Retinal pigment epithelial cell (primary cell): ENCODE results near the gene SRBD1.

Experiments used
- DNase-seq: peaks from one replicate; pipeline ENCODE4 v3.0.0-alpha.2; 2010; ENCODE audit warnings: low read depth
- H3K4me3 ChIP-seq: 2 replicates; pipeline ENCODE4 v1.5.1; 2011; ENCODE audit warnings: mild to moderate bottlenecking, low read length, control low read depth, moderate library complexity
- CTCF ChIP-seq: conservative IDR thresholded peaks from 2 replicates; pipeline ENCODE4 v1.5.1; 2011; ENCODE audit warnings: low read depth, low read length, control low read depth, inconsistent platforms

SRBD1 gene

GRCh38 chr2:45459860-45460259 lies 151.2 kb downstream of the SRBD1 start:
- no peak for TF ChIP-seq CTCF
- DNase-seq = no peak
- no peak overlapping the region for H3K4me3 ChIP-seq

- peak; percentile 20 for DNase-seq
- no peak overlapping the region for H3K4me3 ChIP-seq
- TF ChIP-seq CTCF = no peak
These were observed 152.0 kb downstream of the SRBD1 start for GRCh38 chr2:45458909-45459563.

GRCh38 chr2:45457211-45457945 lies 153.7 kb downstream of the SRBD1 start:
- H3K4me3 ChIP-seq = no peak overlapping the region
- no peak for TF ChIP-seq CTCF
- no peak for DNase-seq

GRCh38 chr2:45452866-45453265 lies 158.2 kb downstream of the SRBD1 start:
- H3K4me3 ChIP-seq = no peak overlapping the region
- no peak for DNase-seq
- no peak for TF ChIP-seq CTCF

- no peak overlapping the region for H3K4me3 ChIP-seq
- TF ChIP-seq CTCF = no peak
- DNase-seq = no peak
These were observed 160.4 kb downstream of the SRBD1 start for GRCh38 chr2:45450634-45451033.

- no peak for DNase-seq
- H3K4me3 ChIP-seq = no peak overlapping the region
- TF ChIP-seq CTCF = no peak
These were observed 162.8 kb downstream of the SRBD1 start for GRCh38 chr2:45448217-45448616.

GRCh38 chr2:45446016-45446415 lies 165.1 kb downstream of the SRBD1 start:
- H3K4me3 ChIP-seq = no peak overlapping the region
- TF ChIP-seq CTCF = no peak
- DNase-seq = no peak
